Right lobe of liver (tissue), 6 donors: ENCODE measurements around the gene POC1A. TPM values are rescaled to one million over a fixed set of nuclear protein-coding genes. Genes with fewer than 3 reads are reported as not detected.

Experiments
- ATAC-seq, 4 donors: fragments of 200-7000 bp; cut with Tn5 transposase; one replicate each; pipeline ENCODE4 v1.9.1; 2020; ENCODE audit warnings: mild to moderate bottlenecking in 4 of 4, moderate library complexity in 4 of 4
- DNase-seq, 3 donors: peaks; one replicate each; pipeline ENCODE4 v3.0.0-alpha.2; 2020
- H3K27ac ChIP-seq, 3 donors: fragments of 200-600 bp; one replicate each; pipeline ENCODE4 v1.8.0; 2022
- H3K27me3 ChIP-seq, 2 donors: fragments of 200-600 bp; one replicate each; pipeline ENCODE4 v1.8.0; 2022
- H3K36me3 ChIP-seq, 4 donors: fragments of 200-600 bp; sonication (generic) in 1 of 4; one replicate each; pipeline versions ENCODE4 v1.5.1 to v1.8.0; 2017 to 2022; ENCODE audit warnings: control low read depth in 1 of 4
- H3K4me1 ChIP-seq, 4 donors: fragments of 200-600 bp; sonication (generic) in 1 of 4; one replicate each; pipeline versions ENCODE4 v1.5.1 to v1.8.0; 2017 to 2022; ENCODE audit warnings: control low read depth in 1 of 4
- H3K4me3 ChIP-seq, 3 donors: fragments of 200-600 bp; one replicate each; pipeline ENCODE4 v1.8.0; 2022
- H3K9me3 ChIP-seq, 4 donors: fragments of 200-600 bp; sonication (generic) in 1 of 4; one replicate each; pipeline versions ENCODE4 v1.5.1 to v1.8.0; 2017 to 2022; ENCODE audit warnings: control low read depth in 1 of 4
- CTCF ChIP-seq, 4 donors: fragments of 200-600 bp in 3 of 4; fragments of 450-650 bp in 1 of 4; IDR thresholded peaks; one replicate each; pipeline versions ENCODE4 v1.5.1 to v1.8.0; 2016 to 2022; ENCODE audit warnings: antibody characterized with exemption in 4 of 4, mild to moderate bottlenecking in 2 of 4
- POLR2A ChIP-seq: fragments of 450-650 bp; IDR thresholded peaks from one replicate; pipeline ENCODE4 v1.6.1; 2017; ENCODE audit warnings: antibody characterized with exemption, mild to moderate bottlenecking
- WGBS: methylation state at CpG from one replicate; pipeline ENCODE4 v1.1.6; 2018; ENCODE audit warnings: low coverage, low lambda C conversion rate; ENCODE audit not compliant: insufficient coverage; ENCODE audit errors: missing lambda C conversion rate; 5-methylcytosine and 5-hydroxymethylcytosine counted together
- intact Hi-C, 2 donors: fragments of 100-400 bp; cut with DNase I; formaldehyde crosslinking; loops; one replicate each; pipeline versions ENCODE4 v1.11.2 to v1.14.1; 2022
- total RNA-seq, 6 experiments: library from RNA; depleted of rRNA in 2 of 6; stranded (reverse); fragments of >200 nt in 2 of 6; fragmentation: NEBNext Ultra II Directional in 3 of 6; extraction: Animal tissue kit (Norgen Biotek cat#: 25700) in 3 of 6; gene quantifications; one replicate each; pipeline versions ENCODE4 v1.1.0 to v1.2.4, GENCODE V29; 2016 to 2023
- donor health status: DM: no; HTN: yes; CAD: no.
- donor health status: DM: no; HTN: no; CAD: no.
- donor health status: DM: no; HTN: no; CAD: no.
- donor health status: DM: no; HTN: yes; CAD: no.
- donor health status: DM: no; HTN: yes; CAD: no.

POC1A gene
- total RNA-seq, 6 experiments from 2014 or later, result 2.0 to 4.3 (median 3.2) TPM

- Histone ChIP-seq H3K27me3 (no peaks in the 10 kb centered on the region), H3K36me3 (peaks cover 0 to 14% (median 3%) of the 10 kb centered on the region in 4 donors), H3K9me3 (no peaks in the 10 kb centered on the region), H3K27ac (peak overlapping the region; percentile 36 to 71 (median 60)), H3K4me3 (no peak overlapping the region), H3K4me1 (peaks cover 0 to 15% (median 2%) of the 10 kb centered on the region in 4 donors)
- TF ChIP-seq CTCF (IDR thresholded peaks at IDR 0.05) (peak in 2 of 4 donors; percentile 11 to 19), POLR2A (no peak)
- ATAC-seq, result peak; percentile 6 to 29 (median 26)
- WGBS, result 53% methylated on average over 4 of the region's 10 CpGs
- peak; percentile 84 to 89 (median 86) for DNase-seq
- intact Hi-C loops, result loop anchor here in 1 of 2 donors (5.0 kb wide), 1 partner anchor 69 kb away; no protein-coding TSS in a partner anchor
Observed at GRCh38 chr3:52052831-52053306, 101.4 kb downstream of the POC1A start.

- no peak for ATAC-seq
- Histone ChIP-seq H3K27me3 (no peaks in the 10 kb centered on the region), H3K9me3 (no peaks in the 10 kb centered on the region), H3K4me1 (peaks cover 0 to 10% (median 0%) of the 10 kb centered on the region in 4 donors), H3K4me3 (no peak overlapping the region), H3K36me3 (peaks cover 0 to 14% (median 3%) of the 10 kb centered on the region in 4 donors), H3K27ac (no peak overlapping the region)
- no peak for DNase-seq
- TF ChIP-seq POLR2A, result no peak
- no peak for TF ChIP-seq CTCF (IDR thresholded peaks at IDR 0.05)
- 87% methylated on average over 3 of the region's 8 CpGs for WGBS
- intact Hi-C loops, result loop anchor here in 1 of 2 donors (5.0 kb wide), 1 partner anchor 71 kb away; no protein-coding TSS in a partner anchor
Observed at GRCh38 chr3:52051444-52051843, 102.8 kb downstream of the POC1A start.

GRCh38 chr3:52050571-52050970, 103.7 kb downstream of the POC1A start:
- peaks cover 0 to 14% (median 3%) of the 10 kb centered on the region in 4 donors for H3K36me3 ChIP-seq
- H3K27ac ChIP-seq, result no peak overlapping the region
- DNase-seq, result no peak
- ATAC-seq, result no peak
- no peak overlapping the region for H3K4me3 ChIP-seq
- H3K9me3 ChIP-seq, result no peaks in the 10 kb centered on the region
- intact Hi-C loops, result loop anchor here in 1 of 2 donors (5.0 kb wide), 1 partner anchor 72 kb away; no protein-coding TSS in a partner anchor
- TF ChIP-seq POLR2A (no peak), CTCF (IDR thresholded peaks at IDR 0.05) (no peak)
- peaks cover 0 to 7% (median 0%) of the 10 kb centered on the region in 4 donors for H3K4me1 ChIP-seq
- no peaks in the 10 kb centered on the region for H3K27me3 ChIP-seq
- WGBS, result no CpG with 5 or more reads among the region's 21 CpGs

DNA sequence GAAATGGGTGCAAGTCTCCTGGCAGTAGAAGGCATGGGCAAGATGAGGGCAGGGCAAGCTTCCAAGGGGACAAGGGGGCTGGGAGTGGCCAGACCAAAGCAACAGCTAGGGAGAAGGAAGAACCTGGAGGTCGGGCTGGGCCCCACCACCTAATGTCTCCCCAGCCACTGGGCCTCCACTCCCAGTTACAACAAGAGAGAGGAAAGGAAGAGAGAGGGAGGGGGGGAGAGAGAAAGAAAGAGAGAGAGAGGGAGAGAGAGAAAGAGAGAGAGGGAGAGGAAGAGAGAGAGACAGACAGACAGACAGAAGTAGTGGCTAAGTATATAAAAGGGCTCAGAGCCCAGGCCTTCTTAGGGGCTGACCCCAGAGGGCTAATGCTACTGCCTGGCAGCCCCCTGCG, 104.7 kb downstream of the POC1A start:
- H3K27ac ChIP-seq, result no peak overlapping the region
- H3K4me1 ChIP-seq, result no peaks in the 10 kb centered on the region
- ATAC-seq (no peak), DNase-seq (no peak)
- H3K27me3 ChIP-seq, result no peaks in the 10 kb centered on the region
- no peak for TF ChIP-seq CTCF (IDR thresholded peaks at IDR 0.05)
- TF ChIP-seq POLR2A, result no peak
- WGBS, result 89% methylated on average over 1 of the region's 2 CpGs
- H3K36me3 ChIP-seq, result peaks cover 0 to 14% (median 3%) of the 10 kb centered on the region in 4 donors
- H3K4me3 ChIP-seq, result no peak overlapping the region
- intact Hi-C loops, result no loop called here
- no peaks in the 10 kb centered on the region for H3K9me3 ChIP-seq
